DLD1 (cell line): Measurements from ENCODE around the gene SFTPD.
"Not testable (repeated sequence)": the region's sequence is repeated elsewhere in the genome, so short reads cannot be mapped to it uniquely, and the experiment has no call there.

Experiments used
- in situ Hi-C: cut with HindIII; loops from 2 replicates; pipeline ENCODE4 v1.10.0; 2017; ENCODE audit warnings: low sequenced_read_pairs

The SFTPD gene

GRCh38 chr10:79927111-79927828, 21.6 kb downstream of the SFTPD start:
- in situ Hi-C loops, result no loop called here

- in situ Hi-C loops, result no loop called here
Observed at GRCh38 chr10:79926037-79926436, 22.9 kb downstream of the SFTPD start.

- in situ Hi-C loops, result no loop called here
Observed at GRCh38 chr10:79925614-79926013, 23.3 kb downstream of the SFTPD start.

GRCh38 chr10:79923669-79924068, 25.2 kb downstream of the SFTPD start:
- in situ Hi-C loops, result no loop called here

GRCh38 chr10:79923145-79923544, 25.8 kb downstream of the SFTPD start:
- in situ Hi-C loops, result no loop called here

- in situ Hi-C loops, result not testable (repeated sequence)
Observed at GRCh38 chr10:79922011-79922412, 26.9 kb downstream of the SFTPD start.

- in situ Hi-C loops, result not testable (repeated sequence)
Observed at GRCh38 chr10:79915838-79916237, 33.1 kb downstream of the SFTPD start.

GRCh38 chr10:79914512-79914911, 34.4 kb downstream of the SFTPD start:
- in situ Hi-C loops, result not testable (repeated sequence)

GRCh38 chr10:79910836-79911235, 38.1 kb downstream of the SFTPD start:
- in situ Hi-C loops, result no loop called here

GRCh38 chr10:79910344-79910743, 38.6 kb downstream of the SFTPD start:
- in situ Hi-C loops, result no loop called here

- in situ Hi-C loops, result no loop called here
Observed at GRCh38 chr10:79905322-79906314, 43.3 kb downstream of the SFTPD start.

GRCh38 chr10:79904671-79905321, 44.1 kb downstream of the SFTPD start:
- in situ Hi-C loops, result no loop called here

GRCh38 chr10:79901571-79901970, 47.3 kb downstream of the SFTPD start:
- in situ Hi-C loops, result not testable (repeated sequence)

GRCh38 chr10:79898597-79899325, 50.1 kb downstream of the SFTPD start:
- in situ Hi-C loops, result no loop called here

GRCh38 chr10:79892896-79893295, 56.0 kb downstream of the SFTPD start:
- in situ Hi-C loops, result not testable (repeated sequence)

- in situ Hi-C loops, result no loop called here
Observed at GRCh38 chr10:79890469-79890868, 58.4 kb downstream of the SFTPD start.

GRCh38 chr10:79888984-79889383, 59.9 kb downstream of the SFTPD start:
- in situ Hi-C loops, result not testable (repeated sequence)
